ENCODE data around the gene MADD. TPM values are rescaled to one million over a fixed set of nuclear protein-coding genes. Genes with fewer than 3 reads are reported as not detected.

The MADD gene
- total and polyA plus RNA-seq, 2 experiments from 2014 or later, result 13.4 to 43.8 TPM

DNA sequence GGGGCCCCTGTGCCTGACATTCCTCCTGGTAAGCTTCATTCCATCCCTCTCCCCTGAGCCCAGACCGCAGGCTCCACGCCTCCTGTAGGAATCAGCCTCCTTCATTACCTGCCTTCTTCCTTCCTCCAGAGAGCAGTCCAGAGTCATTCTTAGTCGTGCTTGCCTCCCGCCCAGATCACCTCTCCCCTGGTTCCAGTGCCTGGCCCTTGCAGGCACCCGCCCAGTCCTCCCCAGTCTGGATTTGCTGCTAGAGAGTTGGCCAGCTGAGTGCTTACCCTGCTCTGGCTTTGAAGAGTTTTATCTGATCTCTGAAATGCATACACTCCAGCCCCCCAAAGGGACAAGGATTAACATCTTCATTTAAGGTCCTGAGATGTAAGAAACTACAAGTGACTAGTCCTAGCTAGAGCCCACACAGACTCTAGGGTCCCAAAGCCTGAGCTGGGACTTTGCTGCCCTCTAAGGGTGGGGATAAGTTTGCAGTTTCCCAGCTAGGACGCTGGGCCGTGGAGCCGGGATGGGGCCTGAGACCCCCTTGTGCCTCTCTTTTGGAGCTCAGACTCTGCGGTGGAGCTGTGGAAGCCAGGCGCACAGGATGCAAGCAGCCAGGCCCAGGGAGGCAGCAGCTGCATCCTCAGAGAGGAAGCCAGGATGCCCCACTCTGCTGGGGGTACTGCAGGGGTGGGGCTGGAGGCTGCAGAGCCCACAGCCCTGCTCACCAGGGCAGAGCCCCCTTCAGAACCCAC, 10.5 kb upstream of the MADD start:
- Histone ChIP-seq H3K79me2 (replicated peaks; ENCODE audit: insufficient read depth) (no peaks in the 10 kb centered on the region), H3K27ac (ENCODE audit: low read depth) (peak overlapping the region; percentile 93), H3K27me3 (ENCODE audit: insufficient read depth) (no peaks in the 10 kb centered on the region), H3K4me1 (ENCODE audit: insufficient read depth) (peaks cover 33% of the 10 kb centered on the region), H2AFZ (no peak overlapping the region), H3K36me3 (ENCODE audit: insufficient read depth) (no peaks in the 10 kb centered on the region), H3K9me2 (ENCODE audit: insufficient read depth) (no peaks in the 10 kb centered on the region), H3K4me3 (no peak overlapping the region; the same call in 1 of the 2 replicates), H3F3A (replicated peaks; ENCODE audit: low read depth) (peaks cover 13% of the 10 kb centered on the region), H3K4me2 (peak overlapping the region; percentile 88; the same call in 1 of the 2 replicates), H4K20me1 (replicated peaks; ENCODE audit: insufficient read depth) (no peaks in the 10 kb centered on the region)
- H3K9me3 Mint-ChIP-seq, result no peaks in the 10 kb centered on the region
- TF ChIP-seq CREB1 (CRISPR knock-in tag; IDR thresholded peaks at IDR 0.05; ENCODE audit: low read depth), result no peak
- TF ChIP-seq, protein P1, sequence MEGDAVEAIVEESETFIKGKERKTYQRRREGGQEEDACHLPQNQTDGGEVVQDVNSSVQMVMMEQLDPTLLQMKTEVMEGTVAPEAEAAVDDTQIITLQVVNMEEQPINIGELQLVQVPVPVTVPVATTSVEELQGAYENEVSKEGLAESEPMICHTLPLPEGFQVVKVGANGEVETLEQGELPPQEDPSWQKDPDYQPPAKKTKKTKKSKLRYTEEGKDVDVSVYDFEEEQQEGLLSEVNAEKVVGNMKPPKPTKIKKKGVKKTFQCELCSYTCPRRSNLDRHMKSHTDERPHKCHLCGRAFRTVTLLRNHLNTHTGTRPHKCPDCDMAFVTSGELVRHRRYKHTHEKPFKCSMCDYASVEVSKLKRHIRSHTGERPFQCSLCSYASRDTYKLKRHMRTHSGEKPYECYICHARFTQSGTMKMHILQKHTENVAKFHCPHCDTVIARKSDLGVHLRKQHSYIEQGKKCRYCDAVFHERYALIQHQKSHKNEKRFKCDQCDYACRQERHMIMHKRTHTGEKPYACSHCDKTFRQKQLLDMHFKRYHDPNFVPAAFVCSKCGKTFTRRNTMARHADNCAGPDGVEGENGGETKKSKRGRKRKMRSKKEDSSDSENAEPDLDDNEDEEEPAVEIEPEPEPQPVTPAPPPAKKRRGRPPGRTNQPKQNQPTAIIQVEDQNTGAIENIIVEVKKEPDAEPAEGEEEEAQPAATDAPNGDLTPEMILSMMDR (conservative IDR thresholded peaks at IDR 0.05; ENCODE audit: low read depth in 2 of 2), result peak; percentile 75 to 86
- peaks cover 27% of the 10 kb centered on the region for H3K4me1 Mint-ChIP-seq
- no peaks in the 10 kb centered on the region for H3K36me3 Mint-ChIP-seq (ENCODE audit: low read depth)
- peak; percentile 87 for DNase-seq (ENCODE audit: low spot score)
- peak; percentile 83 for ATAC-seq
- peaks cover 2% of the 10 kb centered on the region for H3K27me3 Mint-ChIP-seq (ENCODE audit: insufficient read depth, low read depth, poor library complexity)
- peak overlapping the region; percentile 79 for H3K27ac Mint-ChIP-seq
- H3K4me3 Mint-ChIP-seq, result peak overlapping the region; percentile 16; the same call in 2 of the 3 replicates

DNA sequence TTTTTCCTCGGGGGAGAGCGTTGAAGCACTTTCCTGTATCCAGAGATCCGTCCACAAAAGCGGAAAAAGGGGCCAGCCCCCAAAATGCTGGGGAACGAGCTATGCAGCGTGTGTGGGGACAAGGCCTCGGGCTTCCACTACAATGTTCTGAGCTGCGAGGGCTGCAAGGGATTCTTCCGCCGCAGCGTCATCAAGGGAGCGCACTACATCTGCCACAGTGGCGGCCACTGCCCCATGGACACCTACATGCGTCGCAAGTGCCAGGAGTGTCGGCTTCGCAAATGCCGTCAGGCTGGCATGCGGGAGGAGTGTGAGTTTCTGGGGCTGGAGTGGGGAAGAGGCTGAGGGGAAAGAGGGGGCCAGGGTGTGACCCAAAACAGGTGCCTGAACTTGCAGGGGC, 9.6 kb upstream of the MADD start:
- no peak overlapping the region for H3K27ac Mint-ChIP-seq
- Histone ChIP-seq H3K27ac (ENCODE audit: low read depth) (no peak overlapping the region), H3K4me3 (no peak overlapping the region), H3K36me3 (ENCODE audit: insufficient read depth) (no peaks in the 10 kb centered on the region), H3K9me2 (ENCODE audit: insufficient read depth) (no peaks in the 10 kb centered on the region), H3K79me2 (replicated peaks; ENCODE audit: insufficient read depth) (no peaks in the 10 kb centered on the region), H3K4me1 (ENCODE audit: insufficient read depth) (peaks cover 28% of the 10 kb centered on the region), H3K4me2 (no peak overlapping the region), H3K27me3 (ENCODE audit: insufficient read depth) (no peaks in the 10 kb centered on the region), H2AFZ (no peak overlapping the region), H4K20me1 (replicated peaks; ENCODE audit: insufficient read depth) (no peaks in the 10 kb centered on the region), H3F3A (replicated peaks; ENCODE audit: low read depth) (peaks cover 13% of the 10 kb centered on the region)
- no peaks in the 10 kb centered on the region for H3K36me3 Mint-ChIP-seq (ENCODE audit: low read depth)
- no peak overlapping the region; the same call in 2 of the 3 replicates for H3K4me3 Mint-ChIP-seq
- H3K4me1 Mint-ChIP-seq, result peaks cover 20% of the 10 kb centered on the region
- ATAC-seq (no peak), DNase-seq (ENCODE audit: low spot score) (no peak)
- no peaks in the 10 kb centered on the region for H3K9me3 Mint-ChIP-seq
- H3K27me3 Mint-ChIP-seq (ENCODE audit: insufficient read depth, low read depth, poor library complexity), result peaks cover 2% of the 10 kb centered on the region
- TF ChIP-seq REST (IDR thresholded peaks at IDR 0.05; ENCODE audit: unreplicated experiment) (no peak), EZH2phosphoT487 (IDR thresholded peaks at IDR 0.05; ENCODE audit: unreplicated experiment) (no peak), ZNF114 (CRISPR knock-in tag; IDR thresholded peaks at IDR 0.05) (no peak), JUNB (IDR thresholded peaks at IDR 0.05; ENCODE audit: unreplicated experiment) (no peak), ZNF331 (CRISPR knock-in tag; IDR thresholded peaks at IDR 0.05; ENCODE audit: low read depth) (no peak), CREB1 (CRISPR knock-in tag; IDR thresholded peaks at IDR 0.05; ENCODE audit: low read depth) (no peak), POLR2AphosphoS5 (IDR thresholded peaks at IDR 0.05; ENCODE audit: low read depth) (no peak)
- TF ChIP-seq, protein P2, sequence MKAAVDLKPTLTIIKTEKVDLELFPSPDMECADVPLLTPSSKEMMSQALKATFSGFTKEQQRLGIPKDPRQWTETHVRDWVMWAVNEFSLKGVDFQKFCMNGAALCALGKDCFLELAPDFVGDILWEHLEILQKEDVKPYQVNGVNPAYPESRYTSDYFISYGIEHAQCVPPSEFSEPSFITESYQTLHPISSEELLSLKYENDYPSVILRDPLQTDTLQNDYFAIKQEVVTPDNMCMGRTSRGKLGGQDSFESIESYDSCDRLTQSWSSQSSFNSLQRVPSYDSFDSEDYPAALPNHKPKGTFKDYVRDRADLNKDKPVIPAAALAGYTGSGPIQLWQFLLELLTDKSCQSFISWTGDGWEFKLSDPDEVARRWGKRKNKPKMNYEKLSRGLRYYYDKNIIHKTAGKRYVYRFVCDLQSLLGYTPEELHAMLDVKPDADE (IDR thresholded peaks at IDR 0.05), result no peak

Measured in GM23338 (cell line).